GM21381 (cell line): Measurements from ENCODE around the gene CDH12.
"Not testable (repeated sequence)": the region's sequence is repeated elsewhere in the genome, so short reads cannot be mapped to it uniquely, and the experiment has no call there.

ENCODE experiments used
- ATAC-seq: cut with Tn5 transposase; IDR thresholded peaks from one replicate; pipeline ENCODE4 v1.9.1; 2021; ENCODE audit warnings: mild to moderate bottlenecking, moderate library complexity; ENCODE audit not compliant: unreplicated experiment

The CDH12 gene

DNA sequence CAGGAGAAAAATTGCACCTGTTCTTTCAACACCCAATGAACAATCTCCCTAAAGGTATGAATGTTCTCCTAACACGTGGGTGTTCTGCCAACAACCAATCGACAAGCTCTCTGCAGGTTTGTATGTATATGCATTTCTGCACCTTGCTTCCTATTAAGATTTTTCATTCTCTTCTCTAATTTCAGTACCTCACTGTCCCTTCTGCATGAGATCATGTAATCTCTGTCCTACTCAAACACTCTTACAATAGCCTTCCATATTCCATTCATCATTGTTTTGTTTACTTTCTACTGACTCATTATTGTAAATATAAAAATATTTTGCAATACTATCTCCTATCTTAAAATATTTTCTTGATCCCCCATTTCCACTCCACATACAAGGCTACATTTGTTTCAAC lies 382.0 kb downstream of the CDH12 start:
- no peak for ATAC-seq

DNA sequence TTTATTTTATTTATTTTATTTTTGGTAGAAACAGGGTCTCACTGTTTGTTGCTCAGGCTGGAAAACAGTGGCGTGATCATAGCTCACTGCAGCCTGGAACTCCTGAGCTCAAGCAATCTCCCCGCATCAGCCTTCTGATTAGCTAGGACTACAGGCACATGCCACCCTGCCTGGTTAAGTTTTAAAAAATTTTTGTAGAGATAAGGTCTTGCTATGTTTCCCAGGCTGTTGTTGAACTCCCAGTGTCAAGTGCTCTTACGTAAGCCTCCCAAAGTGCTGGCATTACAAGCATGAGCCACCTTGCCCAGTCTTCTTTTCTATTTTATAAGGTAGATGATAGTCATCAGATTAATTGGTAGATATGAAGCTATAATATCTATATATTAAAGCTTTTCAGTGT lies 382.7 kb downstream of the CDH12 start:
- ATAC-seq, result no peak

DNA sequence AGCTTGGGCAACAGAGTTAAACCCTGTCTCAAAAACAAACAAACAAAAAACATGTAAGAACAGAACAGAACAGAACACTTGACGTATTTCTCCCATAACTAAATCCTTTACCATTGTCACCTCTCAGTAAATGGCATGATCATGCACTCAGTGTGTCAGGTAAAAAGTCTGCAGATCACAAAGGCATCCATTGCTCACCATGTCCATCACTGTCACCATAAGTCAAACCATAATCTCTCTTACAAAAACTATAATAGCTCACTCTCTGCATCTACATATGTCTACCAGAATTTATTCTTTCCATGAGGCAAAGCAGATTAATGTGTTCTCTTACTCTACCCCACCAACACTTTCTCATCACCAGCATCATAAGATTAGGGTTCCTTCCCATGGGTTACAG lies 387.5 kb downstream of the CDH12 start:
- ATAC-seq, result no peak

DNA sequence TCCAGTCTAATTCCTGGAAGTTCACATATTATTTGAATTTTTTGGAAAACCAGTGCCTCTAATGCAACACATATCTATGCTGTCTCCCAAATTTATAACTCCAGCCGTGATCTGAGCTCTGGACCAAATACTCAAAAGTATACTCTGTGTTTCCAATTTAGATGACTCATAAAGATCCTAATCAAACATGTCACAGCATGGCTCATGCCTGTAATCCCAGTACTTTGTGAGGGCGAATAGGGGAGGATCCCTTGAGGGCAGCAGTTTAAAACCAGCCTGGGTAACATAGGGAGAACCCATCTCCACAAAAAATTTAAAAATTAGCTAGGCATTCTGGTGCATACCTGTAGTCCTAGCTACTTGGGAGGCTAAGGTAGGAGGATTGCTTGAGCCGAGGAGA lies 388.0 kb downstream of the CDH12 start:
- no peak for ATAC-seq

DNA sequence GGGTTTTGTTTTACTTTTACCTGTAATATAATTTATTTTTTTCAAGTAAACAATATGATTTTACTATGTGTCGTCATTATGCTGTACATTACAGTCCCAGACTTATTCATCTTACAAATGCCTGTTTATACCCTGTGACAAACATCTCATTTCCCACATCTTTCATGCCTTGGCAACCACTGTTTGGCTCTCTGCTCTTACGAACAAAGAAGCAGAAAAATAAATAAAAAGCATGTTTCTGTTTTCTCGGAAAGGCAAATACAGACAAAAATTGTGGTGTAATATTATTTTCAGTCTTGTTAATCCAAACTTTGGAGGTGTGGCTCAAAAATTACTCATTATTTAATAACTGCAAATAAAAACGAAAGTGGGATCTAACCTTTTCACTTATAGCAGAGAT lies 393.0 kb downstream of the CDH12 start:
- ATAC-seq, result no peak

DNA sequence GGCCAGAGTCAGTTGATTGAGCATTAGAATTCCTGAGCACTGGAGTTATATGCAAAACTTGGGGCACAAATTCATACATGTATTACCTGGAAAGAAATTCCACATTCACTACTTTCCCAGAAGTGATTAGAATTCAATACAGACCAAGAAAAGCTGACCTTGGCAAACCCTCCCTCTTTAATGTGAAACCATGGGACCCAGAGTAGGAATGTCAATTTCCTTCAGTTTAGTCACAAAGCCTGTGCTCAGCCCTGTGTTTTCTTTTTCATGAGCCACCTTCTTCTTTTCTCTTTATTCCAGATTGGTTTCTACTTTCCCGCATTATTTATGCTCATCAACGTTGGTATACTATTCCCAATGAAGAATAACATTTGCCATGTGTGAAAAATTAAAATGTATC lies 420.2 kb downstream of the CDH12 start:
- no peak for ATAC-seq

DNA sequence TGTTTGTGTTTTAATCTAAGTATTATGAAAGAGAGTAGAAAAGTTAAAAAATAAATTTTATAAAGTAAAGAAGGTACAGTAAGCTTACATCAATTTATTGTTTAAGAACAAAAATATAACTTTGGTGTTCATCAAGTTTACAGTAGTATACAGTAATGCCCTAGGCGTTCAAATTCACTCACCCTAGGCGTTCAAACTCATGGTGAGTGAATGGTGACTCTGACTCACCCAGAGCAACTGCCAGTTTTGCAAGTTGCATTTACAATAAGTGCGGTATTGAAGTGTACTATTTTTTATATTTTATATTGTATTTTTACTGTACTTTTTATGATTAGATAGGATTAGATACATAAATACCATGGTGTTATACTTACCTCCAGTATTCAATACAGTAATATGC lies 421.3 kb downstream of the CDH12 start:
- ATAC-seq, result no peak

DNA sequence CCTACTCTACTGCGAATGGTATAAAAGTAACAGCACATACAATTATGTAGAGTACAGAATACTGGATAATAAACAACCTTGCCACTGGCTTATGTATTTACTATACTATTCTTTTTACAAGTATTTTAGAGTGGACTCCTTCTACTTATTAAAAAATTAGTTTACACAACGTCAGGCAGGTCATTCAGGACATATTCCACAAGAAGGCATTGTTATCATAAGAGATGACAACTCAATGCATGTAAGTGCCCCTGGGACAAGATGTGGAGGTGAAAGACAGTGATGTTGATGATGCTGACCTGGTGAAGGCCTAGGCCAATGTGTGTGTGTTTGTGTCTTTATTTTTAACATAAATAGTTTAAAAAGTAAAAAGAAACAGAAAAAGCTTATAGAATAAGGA lies 421.7 kb downstream of the CDH12 start:
- no peak for ATAC-seq

DNA sequence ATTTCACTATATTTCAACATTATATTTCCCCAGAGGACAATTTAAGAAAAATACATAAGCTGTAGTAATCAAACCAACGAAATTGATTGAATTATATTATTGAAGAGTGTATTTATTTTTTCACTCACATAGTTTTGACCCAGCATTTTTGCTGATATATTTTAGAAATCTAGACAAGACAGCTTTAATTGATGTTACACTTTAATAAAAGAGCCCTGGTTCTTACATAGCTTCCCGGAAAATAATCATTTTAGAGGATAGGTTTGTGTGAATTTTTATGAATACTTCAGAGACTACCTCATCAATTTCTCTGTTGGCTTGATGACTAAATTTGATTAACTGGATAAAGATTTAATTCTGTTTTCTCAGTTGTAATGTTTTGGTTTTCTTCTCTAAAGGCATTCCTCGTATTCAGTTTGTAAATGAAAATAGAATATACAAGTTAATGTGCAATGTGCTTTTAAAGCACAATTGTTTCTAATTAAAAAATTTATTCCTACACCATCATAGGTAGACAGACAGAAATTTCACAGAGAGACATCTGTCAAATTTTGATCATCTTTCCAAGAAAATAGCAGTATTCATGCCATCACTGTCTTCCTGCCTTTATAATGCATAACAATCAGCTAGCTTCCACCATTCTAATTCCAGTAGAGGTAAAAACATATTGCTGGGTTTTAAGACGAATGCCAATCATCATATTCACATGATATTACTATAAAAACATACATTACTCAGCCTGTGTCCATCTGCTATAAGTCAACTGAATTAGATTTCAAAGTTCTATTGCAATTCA lies 441.4 kb downstream of the CDH12 start:
- no peak for ATAC-seq

DNA sequence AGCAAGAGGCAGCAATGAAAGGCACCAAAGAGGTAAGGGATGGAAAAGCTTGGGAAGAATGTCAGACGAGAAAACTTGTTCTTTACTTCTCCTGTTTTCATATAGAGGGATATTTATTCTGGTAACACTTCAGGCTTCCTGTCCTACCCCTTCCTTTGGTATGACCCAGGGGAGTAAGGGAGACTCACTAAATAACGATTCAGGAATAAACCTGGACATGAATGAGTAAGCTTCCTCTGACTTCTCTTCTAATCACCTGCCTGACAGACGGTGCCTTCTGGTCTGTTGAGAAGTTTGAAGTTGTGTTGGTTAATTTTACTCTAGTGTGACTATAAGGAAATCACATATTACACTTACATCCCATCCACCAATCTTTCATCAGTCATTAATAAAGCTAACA lies 461.2 kb downstream of the CDH12 start:
- no peak for ATAC-seq

DNA sequence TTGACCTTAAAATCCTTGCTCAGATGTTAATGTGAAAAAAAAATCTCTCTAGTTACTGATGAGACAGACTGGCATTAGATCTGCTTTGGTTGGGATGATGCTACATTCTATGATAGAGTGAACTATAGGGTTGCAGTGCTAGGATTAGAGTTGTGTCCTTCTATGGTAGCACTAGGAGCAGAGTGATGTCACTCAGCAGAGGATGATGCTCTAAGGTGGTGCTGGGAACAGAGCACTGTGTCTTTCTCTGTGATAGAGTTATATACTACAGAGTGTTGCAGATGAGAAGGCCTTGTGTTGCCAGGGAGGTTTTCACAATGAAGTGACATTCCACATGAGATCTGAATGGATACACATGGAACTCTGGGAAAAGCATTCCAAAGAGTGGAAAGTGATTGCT lies 462.3 kb downstream of the CDH12 start:
- ATAC-seq, result no peak

DNA sequence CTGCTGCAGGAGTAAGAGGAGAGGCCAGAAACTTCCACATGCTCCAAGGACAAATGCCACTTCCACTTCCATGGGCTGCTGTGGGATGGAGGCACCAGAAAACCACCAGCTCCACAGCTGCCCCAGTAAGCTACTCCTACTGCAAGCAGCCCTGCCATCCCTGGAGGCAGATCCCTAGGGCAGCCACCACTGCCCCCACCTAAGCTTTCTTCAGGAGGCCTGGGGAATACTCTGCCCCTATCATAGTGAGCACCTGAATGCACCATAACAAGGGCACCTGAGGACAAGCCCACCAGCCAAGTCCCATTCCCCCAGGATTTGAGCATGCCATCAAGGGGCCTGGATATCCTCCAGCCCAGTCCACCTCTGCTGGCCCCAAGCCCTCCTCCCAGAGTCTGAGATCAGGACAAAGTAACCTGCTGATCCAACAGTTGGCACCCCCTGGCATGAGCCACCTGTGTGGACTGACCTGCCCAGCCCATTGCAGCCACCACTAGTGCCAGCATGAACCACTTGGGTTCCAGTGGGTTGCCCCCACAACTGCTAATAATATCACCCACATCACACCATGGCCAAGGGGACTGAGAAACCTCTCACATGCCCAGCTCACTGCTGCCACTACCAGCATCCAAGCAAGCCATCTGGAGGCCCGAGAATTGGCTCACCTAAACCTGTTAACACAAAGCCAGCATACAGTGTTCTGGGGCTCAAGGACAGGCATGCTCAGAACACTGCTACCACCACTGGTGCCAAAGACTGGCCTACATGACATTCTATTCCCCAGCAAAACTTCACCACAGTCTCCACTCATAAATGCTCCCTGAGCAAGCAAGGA lies 480.1 kb downstream of the CDH12 start:
- ATAC-seq, result no peak

DNA sequence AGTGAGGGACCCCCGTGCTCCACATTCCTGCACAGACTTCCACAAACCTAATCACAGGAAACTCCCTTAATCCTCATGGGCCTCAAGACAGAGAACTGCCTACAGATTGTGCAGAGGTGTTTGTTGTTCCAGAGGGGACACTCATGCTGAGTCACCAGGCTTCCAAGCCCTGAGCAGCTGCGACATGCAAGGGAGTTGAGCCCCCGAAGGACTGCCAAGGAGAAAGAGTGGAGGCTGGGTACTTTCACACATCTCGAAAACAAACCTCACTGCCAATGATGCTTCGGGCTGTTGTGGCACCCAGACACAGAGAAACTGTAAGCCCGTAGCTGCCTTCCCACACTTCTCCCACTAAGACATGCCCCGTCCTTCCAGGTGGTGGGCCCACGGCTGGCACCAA lies 480.8 kb downstream of the CDH12 start:
- no peak for ATAC-seq

DNA sequence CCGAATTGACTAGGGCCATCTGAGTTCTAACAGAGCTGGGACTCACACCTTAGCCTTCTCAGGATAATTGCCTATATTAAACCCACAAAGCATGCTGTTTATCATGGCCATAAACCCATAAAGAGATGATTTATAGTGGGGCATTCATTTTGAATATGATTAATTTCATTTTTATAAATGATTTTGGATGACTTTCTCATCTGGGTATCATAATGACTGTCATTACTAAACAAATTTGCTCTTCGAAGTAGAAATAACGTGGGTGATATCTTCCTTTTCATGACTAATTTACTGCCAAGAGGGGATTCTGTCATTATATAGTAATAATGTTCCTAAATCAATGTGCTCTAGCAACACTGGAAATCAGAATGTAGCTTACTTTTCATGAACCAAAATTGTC lies 498.2 kb downstream of the CDH12 start:
- ATAC-seq, result no peak

DNA sequence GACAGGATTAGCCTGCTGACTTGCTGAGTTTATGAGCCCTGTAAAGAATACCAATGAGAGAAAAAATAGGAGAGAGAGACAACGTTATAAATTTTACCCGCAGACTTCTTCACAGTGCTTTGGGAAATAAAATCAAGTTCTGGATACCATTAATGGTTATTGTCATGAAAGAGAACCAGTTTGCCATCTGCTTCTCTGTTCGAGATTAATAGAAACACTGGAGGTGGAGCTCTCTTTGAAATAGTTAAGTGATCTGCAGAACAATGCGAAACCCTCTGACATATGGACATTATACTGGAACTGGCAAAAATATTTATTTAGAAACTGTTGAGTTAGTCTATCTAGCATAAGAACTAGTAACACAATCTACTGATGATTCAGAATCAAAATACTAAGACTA lies 500.7 kb downstream of the CDH12 start:
- no peak for ATAC-seq

DNA sequence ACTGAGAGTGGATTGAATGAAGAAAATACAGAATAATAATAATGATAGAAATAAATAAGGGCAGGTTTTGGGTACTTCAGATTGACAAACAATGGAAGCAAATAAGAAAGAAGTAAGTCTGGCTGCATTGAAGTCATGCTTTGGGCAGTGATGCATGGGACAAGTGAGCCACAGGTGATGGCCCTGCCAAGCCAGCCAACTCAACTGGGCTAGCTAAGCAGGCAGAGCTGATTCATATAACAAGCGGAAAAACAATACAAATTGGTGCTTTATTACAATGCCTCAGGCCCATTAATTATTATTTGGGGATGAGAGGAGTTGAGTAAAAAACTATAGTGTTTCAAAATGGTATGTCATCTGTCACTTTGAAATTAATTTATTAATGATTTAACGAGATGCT lies 502.0 kb downstream of the CDH12 start:
- no peak for ATAC-seq

DNA sequence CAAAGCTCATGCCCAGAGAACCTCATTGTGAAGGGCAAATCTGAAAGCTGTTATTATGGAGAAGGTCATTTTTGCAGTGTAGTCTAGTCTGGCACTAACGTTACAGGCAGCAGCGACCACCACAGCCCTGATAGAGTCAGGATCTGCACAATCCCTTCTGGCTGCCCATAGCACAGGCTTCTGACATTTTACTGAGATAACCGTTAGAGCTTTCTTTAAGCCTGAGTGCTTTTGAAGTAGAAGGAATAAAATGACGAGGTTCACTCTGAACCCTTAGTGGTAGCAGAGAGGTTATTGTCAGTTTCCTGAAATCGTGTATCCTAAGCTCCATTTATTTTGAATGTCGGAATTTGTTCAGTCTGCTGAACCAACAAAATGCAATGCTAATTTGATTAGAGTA lies 505.1 kb downstream of the CDH12 start:
- no peak for ATAC-seq

DNA sequence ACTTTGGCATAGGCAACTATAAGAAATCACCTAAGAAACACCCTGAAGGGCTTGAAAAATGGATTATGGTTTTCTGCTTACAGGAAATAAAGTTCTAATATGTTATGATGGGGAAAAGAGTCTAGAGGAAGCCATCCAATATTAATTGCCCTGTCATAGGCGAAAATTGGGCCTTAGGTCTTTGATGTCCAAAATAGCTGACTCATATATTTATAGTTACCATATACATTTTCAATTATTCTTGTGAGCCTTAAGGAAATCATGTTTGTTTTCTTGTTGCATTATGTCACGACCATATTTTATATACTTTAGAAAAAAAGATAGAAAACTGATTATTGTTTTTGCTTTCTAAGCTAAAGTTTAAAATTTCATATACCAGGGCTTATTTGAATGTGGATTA lies 509.1 kb downstream of the CDH12 start:
- no peak for ATAC-seq

DNA sequence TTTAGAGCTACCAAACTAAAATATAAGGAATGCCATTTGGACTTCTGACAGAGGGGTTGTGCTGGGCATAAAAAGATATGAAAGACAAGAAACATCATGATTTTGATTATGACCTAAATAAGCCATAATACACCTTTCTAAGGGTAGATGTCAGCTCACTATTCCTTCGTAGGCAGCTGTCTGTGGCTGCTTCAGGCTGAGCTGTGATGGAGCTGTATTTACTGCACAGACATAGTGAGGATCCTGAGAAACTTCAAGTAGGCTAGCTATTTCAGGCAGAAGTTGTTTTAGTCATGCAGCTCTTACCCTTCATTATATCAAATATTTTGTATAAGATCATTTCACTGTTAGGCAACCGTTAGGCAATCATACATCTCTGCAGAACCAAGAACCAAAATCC lies 511.7 kb downstream of the CDH12 start:
- no peak for ATAC-seq

DNA sequence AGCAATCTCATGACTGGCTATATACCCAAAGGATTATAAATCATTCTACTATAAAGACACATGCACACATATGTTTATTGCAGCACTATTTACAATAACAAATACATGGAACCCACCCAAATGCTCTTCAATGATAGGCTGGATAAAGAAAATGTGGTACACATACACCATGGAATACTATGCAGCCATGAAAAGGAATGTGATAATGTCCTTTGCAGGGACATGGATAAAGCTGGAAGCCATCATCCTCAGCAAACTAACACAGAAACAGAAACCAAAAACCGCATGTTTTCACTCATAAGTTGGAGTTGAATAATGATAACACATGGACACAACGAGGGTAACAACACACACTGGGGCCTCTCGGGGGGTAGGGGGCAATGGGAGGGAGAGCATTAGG lies 520.2 kb downstream of the CDH12 start:
- not testable (repeated sequence) for ATAC-seq

DNA sequence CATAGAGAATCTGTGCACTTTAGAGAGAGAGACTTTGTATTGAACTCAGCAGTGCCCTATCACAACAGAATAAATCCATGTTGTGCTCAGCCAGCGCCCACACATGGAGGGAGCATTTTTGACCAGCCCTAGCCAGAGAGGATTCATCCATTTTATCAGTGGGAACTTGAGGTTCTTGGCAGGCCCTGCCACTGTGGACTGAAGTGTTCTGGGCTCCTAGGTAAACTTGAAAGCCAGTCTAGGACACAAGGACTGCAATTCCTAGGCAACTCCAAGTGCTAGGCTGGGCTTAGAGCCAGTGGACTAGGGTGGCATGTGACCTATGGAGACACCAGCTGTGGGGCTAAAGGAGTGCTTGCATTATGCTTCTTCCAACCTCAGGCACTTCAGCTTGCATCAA lies 523.5 kb downstream of the CDH12 start:
- no peak for ATAC-seq

DNA sequence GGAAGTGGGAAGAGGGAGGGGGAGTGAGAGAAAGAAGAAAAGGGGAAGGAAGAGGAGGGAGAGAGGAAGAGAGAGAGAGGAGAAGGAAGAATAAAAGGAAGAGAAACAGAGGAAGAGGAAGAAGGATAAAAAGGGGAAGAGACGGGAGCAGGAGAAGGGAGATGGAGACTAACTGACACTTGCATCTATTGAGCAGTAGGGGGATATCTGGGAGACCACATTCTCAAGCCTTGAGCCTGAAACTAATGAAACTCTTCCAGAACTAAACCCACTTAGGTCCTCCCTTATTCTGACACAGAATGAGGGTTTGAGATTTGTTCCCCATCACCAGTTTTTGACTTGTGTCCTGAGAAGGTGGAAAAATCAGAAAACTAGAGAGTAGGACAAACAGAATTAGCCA lies 533.3 kb downstream of the CDH12 start:
- no peak for ATAC-seq
